Kidney (tissue), 14 donors: ENCODE data around the gene MFSD1. TPM values are rescaled to one million over a fixed set of nuclear protein-coding genes. Genes with fewer than 3 reads are reported as not detected.

ENCODE experiments used
- DNase-seq, 5 donors: peaks; one replicate each; pipeline ENCODE4 v3.0.0-alpha.2; 2013 to 2020
- FAIRE-seq: peaks from 2 replicates; lab custom pipeline; 2012; peaks lifted over from hg19 to GRCh38; lab: Jason Lieb, UNC
- H3K27ac ChIP-seq, 2 donors: one replicate each; pipeline ENCODE4 v1.7.0; 2013; ENCODE audit warnings: low read depth in 2 of 2, low read length in 2 of 2, inconsistent platforms in 1 of 2
- H3K27me3 ChIP-seq: one replicate; pipeline ENCODE4 v1.7.1; 2013; ENCODE audit warnings: low read length, inconsistent platforms; ENCODE audit not compliant: control insufficient read depth, insufficient read depth
- H3K36me3 ChIP-seq, 3 donors: one replicate each; pipeline versions ENCODE4 v1.7.0 to v1.7.1; 2013; ENCODE audit warnings: low read length in 3 of 3, control low read depth in 1 of 3, inconsistent platforms in 1 of 3; ENCODE audit not compliant: insufficient read depth in 3 of 3, control insufficient read depth in 2 of 3
- H3K4me1 ChIP-seq, 3 donors: one replicate each; pipeline versions ENCODE4 v1.7.0 to v1.7.1; 2013; ENCODE audit warnings: low read length in 3 of 3, inconsistent platforms in 1 of 3, low read depth in 1 of 3; ENCODE audit not compliant: control insufficient read depth in 2 of 3, insufficient read depth in 2 of 3
- H3K4me3 ChIP-seq, 3 donors: one replicate each; pipeline versions ENCODE4 v1.7.0 to v1.8.1; 2013; ENCODE audit warnings: low read length in 3 of 3, control low read depth in 1 of 3, inconsistent platforms in 1 of 3
- H3K9ac ChIP-seq, 3 donors: one replicate each; pipeline versions ENCODE4 v1.7.0 to v1.7.1; 2013; ENCODE audit warnings: low read length in 3 of 3, control low read depth in 1 of 3, inconsistent platforms in 1 of 3
- H3K9me3 ChIP-seq, 3 donors: one replicate each; pipeline versions ENCODE4 v1.7.0 to v1.7.1; 2013; ENCODE audit warnings: low read length in 3 of 3, control low read depth in 1 of 3, inconsistent platforms in 1 of 3; ENCODE audit not compliant: control insufficient read depth in 2 of 3, insufficient read depth in 1 of 3
- CTCF ChIP-seq: IDR thresholded peaks from 3 replicates; pipeline ENCODE4 v1.5.1; 2012; ENCODE audit warnings: mild to moderate bottlenecking, moderate library complexity, borderline replicate concordance; ENCODE audit not compliant: insufficient read depth; ENCODE audit errors: extremely low read depth
- intact Hi-C: fragments of 100-400 bp; cut with DNase I; formaldehyde crosslinking; loops from one replicate; pipeline ENCODE4 v1.11.1; 2022
- polyA plus RNA-seq: library from polyadenylated mRNA; stranded (reverse); fragments of 350-450 nt; fragmentation: Illumina TruSeq; extraction: RNeasy Lipid Tissue Mini Kit (QIAGEN cat#74804); gene quantifications from one replicate; pipeline ENCODE4 v1.2.3, GENCODE V29; 2014; ENCODE audit warnings: low read depth, low replicate concordance; ENCODE audit not compliant: insufficient read depth
- total RNA-seq: library from RNA; stranded (reverse); fragmentation: NEBNext Ultra II Directional; extraction: Animal tissue kit (Norgen Biotek cat#: 25700); gene quantifications from one replicate; pipeline ENCODE4 v1.2.1, GENCODE V29; 2021
- donor health status: control.
- donor health status: control.
- donor health status: control.
- donor health status: control.
- donor health status: control.
- donor health status: DM: yes; HTN: yes; CAD: no.
- donor health status: Normal renal cell carcinoma (clear cell type).

MFSD1 gene
- total and polyA plus RNA-seq, 2 donors from 2014 or later, result 46.5 to 76.2 TPM

DNA sequence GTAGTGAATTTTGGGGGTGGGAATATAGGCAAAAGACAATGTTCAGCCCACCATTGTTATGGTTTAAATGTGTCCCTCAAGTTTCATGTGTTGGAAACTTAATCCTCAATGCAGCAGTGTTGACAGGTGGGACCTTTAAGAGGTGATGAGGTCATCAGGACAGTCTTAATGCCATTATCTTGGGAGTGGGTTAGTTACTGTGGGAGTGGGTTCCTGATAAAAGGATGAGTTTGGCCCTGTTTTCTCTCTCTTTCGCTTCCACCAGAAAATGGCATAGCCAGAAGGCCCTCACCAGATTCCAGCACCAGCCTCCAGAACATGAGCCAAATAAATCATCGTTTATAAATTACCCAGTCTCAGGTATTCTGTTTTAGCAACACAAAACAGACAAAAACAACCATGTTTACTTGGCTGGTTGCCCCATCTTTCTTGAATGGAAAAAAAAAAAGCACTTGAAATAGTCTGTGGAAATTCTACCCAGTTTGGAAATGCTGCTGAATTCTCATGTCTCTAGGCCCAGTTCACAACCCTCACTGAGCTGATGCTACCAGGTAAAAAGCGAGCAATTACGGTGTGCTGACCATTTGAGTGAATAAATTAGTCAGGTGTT lies 31.0 kb upstream of the MFSD1 start:
- H3K27me3 ChIP-seq, result no peaks in the 10 kb centered on the region
- H3K4me1 ChIP-seq, result peaks cover 12 to 20% (median 15%) of the 10 kb centered on the region in 3 donors
- no peak overlapping the region for H3K27ac ChIP-seq
- no peak overlapping the region for H3K4me3 ChIP-seq
- H3K9me3 ChIP-seq, result no peaks in the 10 kb centered on the region
- no peak overlapping the region for H3K9ac ChIP-seq
- FAIRE-seq, result no peak
- intact Hi-C loops, result no loop called here
- no peak for TF ChIP-seq CTCF
- H3K36me3 ChIP-seq, result no peaks in the 10 kb centered on the region
- DNase-seq, result no peak

DNA sequence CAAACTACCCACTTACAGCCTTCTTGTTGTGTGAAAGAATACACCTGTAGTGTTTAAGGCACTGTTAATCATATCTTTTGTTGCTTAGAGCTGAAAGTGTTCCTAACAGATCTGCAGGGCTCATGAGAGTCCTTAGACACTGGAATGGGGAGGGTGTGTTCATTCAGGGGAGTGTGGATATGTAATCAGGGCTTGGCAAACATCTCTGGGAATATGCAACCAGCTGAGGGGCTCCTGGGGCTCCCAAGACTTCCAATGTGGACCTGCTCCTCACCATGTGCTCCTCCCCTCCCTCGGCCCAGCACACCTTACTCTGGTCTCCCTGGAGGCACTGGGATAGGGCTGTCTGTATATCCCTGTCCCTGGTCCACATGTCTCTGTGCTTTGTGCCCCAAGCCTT lies 30.3 kb upstream of the MFSD1 start:
- FAIRE-seq, result no peak
- no peaks in the 10 kb centered on the region for H3K9me3 ChIP-seq
- H3K27ac ChIP-seq, result no peak overlapping the region
- no peak overlapping the region for H3K9ac ChIP-seq
- peaks cover 12 to 20% (median 15%) of the 10 kb centered on the region in 3 donors for H3K4me1 ChIP-seq
- intact Hi-C loops, result no loop called here
- no peaks in the 10 kb centered on the region for H3K36me3 ChIP-seq
- TF ChIP-seq CTCF, result no peak
- H3K4me3 ChIP-seq, result no peak overlapping the region
- H3K27me3 ChIP-seq, result no peaks in the 10 kb centered on the region
- DNase-seq, result no peak

DNA sequence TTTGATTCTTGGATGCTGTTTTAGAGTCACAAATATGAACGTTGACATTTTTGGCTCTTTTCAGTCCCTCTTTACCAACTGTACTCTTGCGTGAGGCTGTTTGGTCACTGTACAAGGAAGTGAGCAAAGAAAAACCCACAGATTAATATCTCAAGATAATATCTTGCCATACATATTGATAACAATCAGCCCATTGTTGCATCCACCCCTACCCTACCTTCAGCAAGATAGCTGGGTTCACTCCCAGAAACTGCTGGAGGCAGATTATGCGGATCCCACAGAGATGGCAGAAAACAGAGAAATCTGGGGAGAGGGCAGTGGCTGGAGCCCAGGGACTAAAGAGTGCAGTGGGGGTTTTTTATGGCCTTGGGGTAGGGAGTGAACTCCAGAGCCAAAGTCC lies 29.9 kb upstream of the MFSD1 start:
- H3K4me1 ChIP-seq, result peaks cover 12 to 20% (median 15%) of the 10 kb centered on the region in 3 donors
- H3K27ac ChIP-seq, result no peak overlapping the region

More for the DNA sequence above, 29.9 kb upstream of the MFSD1 start:
- no peaks in the 10 kb centered on the region for H3K36me3 ChIP-seq
- no peak for FAIRE-seq
- no peak overlapping the region for H3K9ac ChIP-seq
- H3K4me3 ChIP-seq, result no peak overlapping the region
- TF ChIP-seq CTCF, result no peak
- H3K27me3 ChIP-seq, result no peaks in the 10 kb centered on the region
- intact Hi-C loops, result no loop called here
- H3K9me3 ChIP-seq, result no peaks in the 10 kb centered on the region
- no peak for DNase-seq
